WERI-Rb-1 (cell line): ENCODE data around the gene CYGB.
"Not testable (repeated sequence)": the region's sequence is repeated elsewhere in the genome, so short reads cannot be mapped to it uniquely, and the experiment has no call there.

ENCODE experiments used
- DNase-seq: peaks from one replicate; pipeline ENCODE4 v3.0.0-alpha.2; 2020
- H3K27ac ChIP-seq: fragments of 250-450 bp; sonication (Bioruptor Pico); 2 replicates; pipeline ENCODE4 v1.5.1; 2020; ENCODE audit warnings: mild to moderate bottlenecking, moderate library complexity
- H3K27me3 ChIP-seq: fragments of 250-450 bp; sonication (Bioruptor Pico); 2 replicates; pipeline ENCODE4 v1.5.1; 2021; ENCODE audit warnings: mild to moderate bottlenecking, low read depth, moderate library complexity; ENCODE audit not compliant: insufficient read depth, severe bottlenecking
- H3K36me3 ChIP-seq: fragments of 250-450 bp; sonication (Bioruptor Pico); 2 replicates; pipeline ENCODE4 v1.5.1; 2020; ENCODE audit warnings: mild to moderate bottlenecking, moderate library complexity
- H3K4me3 ChIP-seq: 2 replicates; pipeline ENCODE4 v1.5.1; 2011; ENCODE audit warnings: low read depth, mild to moderate bottlenecking, control low read depth, low read length
- H3K9me3 ChIP-seq: fragments of 250-450 bp; sonication (Bioruptor Pico); 2 replicates; pipeline ENCODE4 v1.5.1; 2021; ENCODE audit warnings: mild to moderate bottlenecking, moderate library complexity; ENCODE audit not compliant: severe bottlenecking
- CTCF ChIP-seq: IDR thresholded peaks from 2 replicates; pipeline ENCODE4 v1.5.1; 2011; ENCODE audit warnings: low read depth, mild to moderate bottlenecking, control low read depth, inconsistent platforms, low read length

CYGB gene

GRCh38 chr17:76566613-76566943 is 29.1 kb upstream of the CYGB start:
- Histone ChIP-seq H3K36me3 (peaks cover 53% of the 10 kb centered on the region), H3K4me3 (no peak overlapping the region), H3K9me3 (no peaks in the 10 kb centered on the region), H3K27me3 (no peaks in the 10 kb centered on the region), H3K27ac (peak overlapping the region; percentile 83)
- no peak for TF ChIP-seq CTCF
- DNase-seq = no peak

GRCh38 chr17:76565728-76566612 is 28.5 kb upstream of the CYGB start:
- Histone ChIP-seq H3K9me3 (no peaks in the 10 kb centered on the region), H3K27me3 (no peaks in the 10 kb centered on the region), H3K27ac (peak overlapping the region; percentile 83), H3K4me3 (no peak overlapping the region), H3K36me3 (peaks cover 59% of the 10 kb centered on the region)
- no peak for TF ChIP-seq CTCF
- DNase-seq = no peak

GRCh38 chr17:76564991-76565727 is 27.6 kb upstream of the CYGB start:
- H3K27me3 ChIP-seq, H3K4me3 ChIP-seq, H3K9me3 ChIP-seq: not testable (repeated sequence)
- peaks cover 67% of the 10 kb centered on the region for H3K36me3 ChIP-seq
- peak; percentile 91 for DNase-seq
- H3K27ac ChIP-seq = peak overlapping the region; percentile 83

GRCh38 chr17:76563359-76563758 is 25.9 kb upstream of the CYGB start:
- DNase-seq, H3K4me3 ChIP-seq, H3K27me3 ChIP-seq, H3K27ac ChIP-seq, H3K9me3 ChIP-seq: not testable (repeated sequence)
- H3K36me3 ChIP-seq = peaks cover 85% of the 10 kb centered on the region

- Histone ChIP-seq H3K9me3 (no peaks in the 10 kb centered on the region), H3K27ac (peak overlapping the region; percentile 56), H3K36me3 (peaks cover 85% of the 10 kb centered on the region), H3K4me3 (no peak overlapping the region), H3K27me3 (no peaks in the 10 kb centered on the region)
- TF ChIP-seq CTCF = no peak
- no peak for DNase-seq
Measured at GRCh38 chr17:76562734-76563148, 25.2 kb upstream of the CYGB start.

- no peak overlapping the region for H3K4me3 ChIP-seq
- H3K27me3 ChIP-seq = no peaks in the 10 kb centered on the region
- no peak overlapping the region for H3K27ac ChIP-seq
- H3K9me3 ChIP-seq = no peaks in the 10 kb centered on the region
- DNase-seq = no peak
- no peak for TF ChIP-seq CTCF
- H3K36me3 ChIP-seq = peaks cover 78% of the 10 kb centered on the region
Measured at GRCh38 chr17:76561799-76562268, 24.3 kb upstream of the CYGB start.
